Measurements from ENCODE around the gene LMX1B. TPM values are rescaled to one million over a fixed set of nuclear protein-coding genes. Genes with fewer than 3 reads are reported as not detected.

LMX1B gene
- total RNA-seq, 1 experiment from 2014 or later, result not detected

DNA sequence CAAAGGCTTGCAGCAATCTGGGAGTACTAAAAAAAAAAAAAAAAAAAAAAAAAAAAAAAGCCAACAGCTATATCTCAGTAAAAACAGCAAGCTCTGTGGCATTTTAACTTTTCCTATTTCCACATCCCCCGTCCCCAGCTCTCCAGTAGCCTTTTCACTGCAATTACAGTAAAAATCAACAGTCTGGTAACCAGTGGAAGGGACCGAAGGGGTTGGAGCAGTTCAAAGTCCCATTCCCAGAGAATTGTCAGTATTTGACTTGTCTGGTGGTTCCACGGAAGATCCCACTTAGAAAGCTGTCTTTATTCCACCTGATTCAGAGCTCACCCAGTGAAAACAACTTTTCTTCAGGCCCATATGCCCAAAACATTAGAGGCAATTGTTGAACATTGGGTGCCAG, 119.3 kb downstream of the LMX1B start:
- H3K4me3 ChIP-seq (ENCODE audit: low read depth, low read length, poor library complexity, severe bottlenecking), result no peak overlapping the region
- DNase-seq (ENCODE audit: low spot score), result no peak
- POLR2A ChIA-PET (ENCODE audit: low non-redundant PET), result no interaction called here
- intact Hi-C loops (cut with micrococcal nuclease; ENCODE audit: unreplicated experiment), result no loop called here
- no peak overlapping the region for H3K27ac ChIP-seq (ENCODE audit: low read depth, low read length, poor library complexity, severe bottlenecking)
- H3K4me1 ChIP-seq (ENCODE audit: insufficient read depth, low read length, poor library complexity, severe bottlenecking), result no peaks in the 10 kb centered on the region
- BruUV-seq (replicated peaks), result no TSS peak
- CTCF ChIA-PET, result interaction anchor here (0.7 kb wide), 1 partner anchor 42 kb away, joined by 7 read pairs; no protein-coding TSS in a partner anchor
- TF ChIP-seq, protein P1, sequence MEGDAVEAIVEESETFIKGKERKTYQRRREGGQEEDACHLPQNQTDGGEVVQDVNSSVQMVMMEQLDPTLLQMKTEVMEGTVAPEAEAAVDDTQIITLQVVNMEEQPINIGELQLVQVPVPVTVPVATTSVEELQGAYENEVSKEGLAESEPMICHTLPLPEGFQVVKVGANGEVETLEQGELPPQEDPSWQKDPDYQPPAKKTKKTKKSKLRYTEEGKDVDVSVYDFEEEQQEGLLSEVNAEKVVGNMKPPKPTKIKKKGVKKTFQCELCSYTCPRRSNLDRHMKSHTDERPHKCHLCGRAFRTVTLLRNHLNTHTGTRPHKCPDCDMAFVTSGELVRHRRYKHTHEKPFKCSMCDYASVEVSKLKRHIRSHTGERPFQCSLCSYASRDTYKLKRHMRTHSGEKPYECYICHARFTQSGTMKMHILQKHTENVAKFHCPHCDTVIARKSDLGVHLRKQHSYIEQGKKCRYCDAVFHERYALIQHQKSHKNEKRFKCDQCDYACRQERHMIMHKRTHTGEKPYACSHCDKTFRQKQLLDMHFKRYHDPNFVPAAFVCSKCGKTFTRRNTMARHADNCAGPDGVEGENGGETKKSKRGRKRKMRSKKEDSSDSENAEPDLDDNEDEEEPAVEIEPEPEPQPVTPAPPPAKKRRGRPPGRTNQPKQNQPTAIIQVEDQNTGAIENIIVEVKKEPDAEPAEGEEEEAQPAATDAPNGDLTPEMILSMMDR (conservative IDR thresholded peaks at IDR 0.05; ENCODE audit: low read depth, low read length), result no peak
- no peak for TF ChIP-seq EZH2 (IDR thresholded peaks at IDR 0.05; ENCODE audit: borderline replicate concordance, low read depth, low read length, poor library complexity, severe bottlenecking)
- H3K27me3 ChIP-seq (replicated peaks; ENCODE audit: insufficient read depth, low read depth, low read length, poor library complexity), result peaks cover 8% of the 10 kb centered on the region
- no peaks in the 10 kb centered on the region for H3K36me3 ChIP-seq (ENCODE audit: insufficient read depth, low read length, poor library complexity, severe bottlenecking)
- peaks cover 27% of the 10 kb centered on the region for H3K9me3 ChIP-seq (ENCODE audit: low read depth, low read length, poor library complexity, severe bottlenecking)

DNA sequence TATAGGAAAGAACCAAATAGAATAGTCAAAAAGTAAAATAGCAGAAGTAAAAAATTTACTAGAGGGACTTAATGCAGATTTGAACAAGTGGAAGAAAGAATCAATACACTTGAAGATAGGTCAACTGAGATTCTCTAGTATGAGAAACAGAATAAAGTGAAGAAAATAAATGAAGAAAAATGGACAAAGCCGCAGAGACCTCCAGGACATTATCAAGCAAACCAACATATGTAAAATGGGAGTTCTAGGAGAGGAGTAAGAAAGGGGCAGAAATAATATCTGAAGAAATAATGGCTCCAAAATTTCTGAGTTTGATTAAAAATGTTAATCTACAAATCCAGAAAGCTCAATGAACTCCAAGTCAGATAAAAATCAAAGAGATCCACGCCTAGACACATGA, 121.1 kb downstream of the LMX1B start:
- intact Hi-C loops (cut with micrococcal nuclease; ENCODE audit: unreplicated experiment), result no loop called here
- POLR2A ChIA-PET (ENCODE audit: low non-redundant PET), result no interaction called here

DNA sequence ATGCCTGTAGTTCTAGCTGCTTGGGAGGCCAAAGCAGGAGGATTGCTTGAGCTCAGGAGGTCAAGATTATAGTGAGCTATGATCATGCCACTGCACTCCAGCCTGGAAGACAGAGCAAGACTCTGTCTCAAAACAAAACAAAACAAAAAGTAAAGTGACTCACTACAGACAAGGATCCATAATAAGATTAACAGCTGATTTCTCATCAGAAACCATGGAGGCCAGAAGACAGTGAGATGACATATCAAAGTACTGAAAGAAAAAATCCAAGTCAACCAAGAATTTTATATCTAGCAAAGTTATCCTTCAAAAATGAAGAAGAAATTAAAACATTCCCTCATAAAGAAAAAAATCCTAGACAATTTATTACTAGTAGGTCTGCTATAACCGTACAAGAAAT, 121.8 kb downstream of the LMX1B start:
- no TSS peak for BruUV-seq (replicated peaks)
- DNase-seq (ENCODE audit: low spot score), result no peak
- Histone ChIP-seq H3K9me3 (ENCODE audit: low read depth, low read length, poor library complexity, severe bottlenecking) (peaks cover 27% of the 10 kb centered on the region), H3K4me1 (ENCODE audit: insufficient read depth, low read length, poor library complexity, severe bottlenecking) (no peaks in the 10 kb centered on the region), H3K4me3 (ENCODE audit: low read depth, low read length, poor library complexity, severe bottlenecking) (no peak overlapping the region), H3K27me3 (replicated peaks; ENCODE audit: insufficient read depth, low read depth, low read length, poor library complexity) (peaks cover 16% of the 10 kb centered on the region), H3K27ac (ENCODE audit: low read depth, low read length, poor library complexity, severe bottlenecking) (no peak overlapping the region), H3K36me3 (ENCODE audit: insufficient read depth, low read length, poor library complexity, severe bottlenecking) (no peaks in the 10 kb centered on the region)
- ChIA-PET POLR2A (ENCODE audit: low non-redundant PET) (no interaction called here), CTCF (interaction anchor here (0.7 kb wide), 2 partner anchors 46 to 142 kb away, joined by 3 read pairs; no protein-coding TSS in a partner anchor)
- no peak for TF ChIP-seq EZH2 (IDR thresholded peaks at IDR 0.05; ENCODE audit: borderline replicate concordance, low read depth, low read length, poor library complexity, severe bottlenecking)
- TF ChIP-seq, protein P1 (conservative IDR thresholded peaks at IDR 0.05; ENCODE audit: low read depth, low read length), result no peak
- intact Hi-C loops (cut with micrococcal nuclease; ENCODE audit: unreplicated experiment), result no loop called here

More for the DNA sequence above, 121.1 kb downstream of the LMX1B start:
- H3K27me3 ChIP-seq (replicated peaks; ENCODE audit: insufficient read depth, low read depth, low read length, poor library complexity), result peaks cover 11% of the 10 kb centered on the region
- CTCF ChIA-PET, result interaction anchor here (0.7 kb wide), 1 partner anchor 142 kb away, joined by 3 read pairs; no protein-coding TSS in a partner anchor
- H3K27ac ChIP-seq (ENCODE audit: low read depth, low read length, poor library complexity, severe bottlenecking), result no peak overlapping the region
- no peak for TF ChIP-seq EZH2 (IDR thresholded peaks at IDR 0.05; ENCODE audit: borderline replicate concordance, low read depth, low read length, poor library complexity, severe bottlenecking)
- TF ChIP-seq, protein P1 (conservative IDR thresholded peaks at IDR 0.05; ENCODE audit: low read depth, low read length), result no peak
- H3K36me3 ChIP-seq (ENCODE audit: insufficient read depth, low read length, poor library complexity, severe bottlenecking), result no peaks in the 10 kb centered on the region
- DNase-seq (ENCODE audit: low spot score), result no peak
- H3K9me3 ChIP-seq (ENCODE audit: low read depth, low read length, poor library complexity, severe bottlenecking), result peaks cover 27% of the 10 kb centered on the region
- no peaks in the 10 kb centered on the region for H3K4me1 ChIP-seq (ENCODE audit: insufficient read depth, low read length, poor library complexity, severe bottlenecking)
- no TSS peak for BruUV-seq (replicated peaks)
- H3K4me3 ChIP-seq (ENCODE audit: low read depth, low read length, poor library complexity, severe bottlenecking), result no peak overlapping the region
